Endodermal cell (in vitro differentiated cells): ENCODE data around the gene SYT3. TPM values are rescaled to one million over a fixed set of nuclear protein-coding genes. Genes with fewer than 3 reads are reported as not detected.

Source experiments
- DNase-seq: peaks from one replicate; pipeline ENCODE4 v3.0.0-alpha.2; 2017
- H3K27ac ChIP-seq: 2 replicates; pipeline ENCODE4 v1.5.1; 2013; ENCODE audit warnings: mild to moderate bottlenecking, low read depth, low read length, moderate library complexity
- H3K27me3 ChIP-seq: 2 replicates; pipeline ENCODE4 v1.6.1; 2013; ENCODE audit warnings: mild to moderate bottlenecking, low read length, moderate library complexity; ENCODE audit not compliant: insufficient read depth, control insufficient read depth, poor library complexity, severe bottlenecking
- H3K36me3 ChIP-seq: 2 replicates; pipeline ENCODE4 v1.7.0; 2013; ENCODE audit warnings: mild to moderate bottlenecking, low read length, moderate library complexity; ENCODE audit not compliant: control insufficient read depth, insufficient read depth
- H3K4me1 ChIP-seq: one replicate; pipeline ENCODE4 v1.7.0; 2013; ENCODE audit warnings: low read length; ENCODE audit not compliant: control insufficient read depth, insufficient read depth
- H3K4me3 ChIP-seq: 2 replicates; pipeline ENCODE4 v1.5.1; 2013; ENCODE audit warnings: mild to moderate bottlenecking, low read length, moderate library complexity
- H3K9ac ChIP-seq: 2 replicates; pipeline ENCODE4 v1.6.1; 2013; ENCODE audit warnings: mild to moderate bottlenecking, low read length, moderate library complexity; ENCODE audit not compliant: poor library complexity, severe bottlenecking; ENCODE audit errors: extremely low read depth
- H3K9me3 ChIP-seq: 2 replicates; pipeline ENCODE4 v1.6.1; 2013; ENCODE audit warnings: mild to moderate bottlenecking, low read length, moderate library complexity; ENCODE audit not compliant: control insufficient read depth
- H3K27ac Mint-ChIP-seq: 2 replicates; pipeline ENCODE4 v1.8.0; 2020; ENCODE audit warnings: mixed read lengths
- H3K27me3 Mint-ChIP-seq: 2 replicates; pipeline ENCODE4 v1.8.0; 2021; ENCODE audit warnings: mild to moderate bottlenecking, mixed read lengths; ENCODE audit not compliant: insufficient read depth
- H3K36me3 Mint-ChIP-seq: 2 replicates; pipeline ENCODE4 v1.8.0; 2020; ENCODE audit warnings: low read depth, mixed read lengths
- H3K4me1 Mint-ChIP-seq: 2 replicates; pipeline ENCODE4 v1.8.0; 2020; ENCODE audit warnings: mixed read lengths
- H3K4me3 Mint-ChIP-seq: 2 replicates; pipeline ENCODE4 v1.8.0; 2020; ENCODE audit warnings: mild to moderate bottlenecking, moderate library complexity, mixed read lengths
- H3K9me3 Mint-ChIP-seq: 2 replicates; pipeline ENCODE4 v1.8.0; 2020; ENCODE audit warnings: mild to moderate bottlenecking, mixed read lengths
- WGBS, 2 experiments: methylation state at CpG; one replicate each; pipeline versions ENCODE4 v1.1.5 to v1.1.7; 2013; ENCODE audit warnings: missing lambda C conversion rate in 2 of 2, mixed read lengths in 1 of 2; ENCODE audit not compliant: insufficient coverage in 1 of 2, insufficient read length in 1 of 2; 5-methylcytosine and 5-hydroxymethylcytosine counted together
- total RNA-seq, 2 donors: library from RNA; stranded (reverse); fragmentation: NEBNext Ultra II Directional in 1 of 2; extraction: Animal tissue kit (Norgen Biotek cat#: 25700) in 1 of 2; gene quantifications; 2 replicates in 1 of 2; 3 replicates in 1 of 2; pipeline ENCODE4 v1.2.1, GENCODE V29; 2021
- TF ChIP-seq, protein P1 (sequence below): fragments of 200-600 bp; sonication (generic); conservative IDR thresholded peaks from 2 replicates; pipeline ENCODE4 v1.5.0; 2021; ENCODE audit warnings: antibody characterized with exemption, mild to moderate bottlenecking

Gene SYT3
- total RNA-seq, 2 donors from 2014 or later: 1.7 to 1.9 TPM

GRCh38 chr19:50677636-50678035 is 38.0 kb upstream of the SYT3 start:
- H3K36me3 Mint-ChIP-seq: no peaks in the 10 kb centered on the region
- Histone ChIP-seq H3K27me3 (peaks cover 19% of the 10 kb centered on the region), H3K4me1 (no peaks in the 10 kb centered on the region), H3K9me3 (peaks cover 8% of the 10 kb centered on the region), H3K36me3 (no peaks in the 10 kb centered on the region), H3K9ac (no peak overlapping the region), H3K27ac (no peak overlapping the region), H3K4me3 (no peak overlapping the region)
- H3K27ac Mint-ChIP-seq: no peak overlapping the region
- peaks cover 8% of the 10 kb centered on the region for H3K9me3 Mint-ChIP-seq
- DNase-seq: no peak
- H3K27me3 Mint-ChIP-seq: peaks cover 81% of the 10 kb centered on the region
- no peak overlapping the region for H3K4me3 Mint-ChIP-seq
- no peaks in the 10 kb centered on the region for H3K4me1 Mint-ChIP-seq
- WGBS, 2 experiments: 33 to 50% methylated on average over 2 to 5 of the region's 5 CpGs
- TF ChIP-seq, protein P1, sequence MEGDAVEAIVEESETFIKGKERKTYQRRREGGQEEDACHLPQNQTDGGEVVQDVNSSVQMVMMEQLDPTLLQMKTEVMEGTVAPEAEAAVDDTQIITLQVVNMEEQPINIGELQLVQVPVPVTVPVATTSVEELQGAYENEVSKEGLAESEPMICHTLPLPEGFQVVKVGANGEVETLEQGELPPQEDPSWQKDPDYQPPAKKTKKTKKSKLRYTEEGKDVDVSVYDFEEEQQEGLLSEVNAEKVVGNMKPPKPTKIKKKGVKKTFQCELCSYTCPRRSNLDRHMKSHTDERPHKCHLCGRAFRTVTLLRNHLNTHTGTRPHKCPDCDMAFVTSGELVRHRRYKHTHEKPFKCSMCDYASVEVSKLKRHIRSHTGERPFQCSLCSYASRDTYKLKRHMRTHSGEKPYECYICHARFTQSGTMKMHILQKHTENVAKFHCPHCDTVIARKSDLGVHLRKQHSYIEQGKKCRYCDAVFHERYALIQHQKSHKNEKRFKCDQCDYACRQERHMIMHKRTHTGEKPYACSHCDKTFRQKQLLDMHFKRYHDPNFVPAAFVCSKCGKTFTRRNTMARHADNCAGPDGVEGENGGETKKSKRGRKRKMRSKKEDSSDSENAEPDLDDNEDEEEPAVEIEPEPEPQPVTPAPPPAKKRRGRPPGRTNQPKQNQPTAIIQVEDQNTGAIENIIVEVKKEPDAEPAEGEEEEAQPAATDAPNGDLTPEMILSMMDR: no peak

DNA sequence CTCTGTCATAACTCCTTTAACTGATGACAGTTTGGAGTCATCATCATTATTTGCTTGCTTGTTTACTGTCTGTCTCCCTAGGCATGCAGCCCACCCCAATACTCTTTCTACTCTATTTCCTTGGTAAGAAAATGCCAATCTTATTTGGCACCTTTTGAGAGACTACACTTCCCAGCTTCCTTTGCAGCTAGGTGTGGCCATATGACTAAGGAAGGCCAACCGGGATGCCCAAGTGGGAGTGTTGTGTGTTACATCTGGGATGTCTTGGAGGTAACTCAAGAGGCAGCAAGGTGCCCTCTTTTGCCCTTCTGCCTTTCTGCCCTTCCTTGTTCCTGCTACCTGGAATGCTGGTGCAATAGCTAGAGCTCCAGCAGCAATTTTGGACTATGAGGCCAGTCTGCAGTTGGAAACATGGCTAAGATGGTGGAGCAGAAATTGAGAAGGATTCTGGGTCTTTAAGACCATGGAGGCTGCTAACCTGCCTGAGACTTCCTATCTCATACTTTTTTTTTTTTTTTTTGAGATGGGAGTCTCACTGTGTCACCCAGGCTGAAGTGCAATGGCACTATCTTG is 37.0 kb upstream of the SYT3 start:
- Histone ChIP-seq H3K27me3 (peaks cover 19% of the 10 kb centered on the region), H3K9me3 (peaks cover 8% of the 10 kb centered on the region), H3K9ac (no peak overlapping the region), H3K4me1 (no peaks in the 10 kb centered on the region), H3K36me3 (no peaks in the 10 kb centered on the region), H3K4me3 (no peak overlapping the region), H3K27ac (no peak overlapping the region)
- no peak for DNase-seq
- WGBS, 2 experiments: 74% methylated on average over 1 of the region's 1 CpG; no CpG with 5 or more reads in 1 of the 2 experiments
- Mint-ChIP-seq H3K9me3 (peaks cover 8% of the 10 kb centered on the region), H3K36me3 (no peaks in the 10 kb centered on the region), H3K4me3 (no peak overlapping the region), H3K27ac (no peak overlapping the region), H3K4me1 (no peaks in the 10 kb centered on the region), H3K27me3 (peaks cover 81% of the 10 kb centered on the region)
- TF ChIP-seq, protein P1: no peak

DNA sequence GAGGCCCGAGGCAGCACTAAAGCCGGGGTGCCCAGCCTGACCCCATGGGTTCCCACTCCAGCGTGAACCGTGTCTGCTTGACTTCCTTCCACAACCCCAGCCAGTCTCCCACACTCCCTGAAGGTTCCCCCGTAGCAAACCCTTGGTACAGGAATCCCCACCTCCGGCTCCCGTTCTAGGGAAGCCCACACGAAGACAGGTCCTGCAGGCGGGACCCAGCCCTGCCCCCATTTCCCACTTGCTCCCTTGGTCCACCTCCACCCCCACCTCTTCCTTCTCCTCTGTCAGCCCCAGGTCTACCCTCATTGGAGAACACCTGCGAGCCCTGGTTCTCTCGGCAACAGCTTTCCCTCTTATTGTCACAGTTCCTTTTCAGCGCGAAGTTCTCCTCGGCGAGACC is 33.4 kb upstream of the SYT3 start:
- H3K36me3 ChIP-seq: no peaks in the 10 kb centered on the region
- no peak overlapping the region for H3K27ac Mint-ChIP-seq
- 81 to 90% methylated on average over 5 to 15 of the region's 15 CpGs for WGBS, 2 experiments
- H3K27me3 ChIP-seq: peaks cover 17% of the 10 kb centered on the region
- H3K9me3 ChIP-seq: no peaks in the 10 kb centered on the region
- H3K4me3 ChIP-seq: no peak overlapping the region
- H3K4me1 Mint-ChIP-seq: peaks cover 3% of the 10 kb centered on the region
- H3K9ac ChIP-seq: no peak overlapping the region
- no peak for DNase-seq
- H3K9me3 Mint-ChIP-seq: peaks cover 3% of the 10 kb centered on the region
- no peak overlapping the region for H3K27ac ChIP-seq
- no peak overlapping the region for H3K4me3 Mint-ChIP-seq
- no peaks in the 10 kb centered on the region for H3K4me1 ChIP-seq
- peaks cover 83% of the 10 kb centered on the region for H3K27me3 Mint-ChIP-seq
- TF ChIP-seq, protein P1: no peak
- H3K36me3 Mint-ChIP-seq: no peaks in the 10 kb centered on the region
